K562 (cell line): ENCODE data around the gene DGUOK. TPM values are rescaled to one million over a fixed set of nuclear protein-coding genes. Genes with fewer than 3 reads are reported as not detected.

ENCODE experiments used
- CEBPG ChIP-seq, 3 experiments: fragments of 200-800 bp in 1 of 3; sonication (Bioruptor generic) in 1 of 3; sonication (generic) in 1 of 3; formaldehyde crosslinking in 1 of 3; IDR thresholded peaks in 2 of 3; conservative IDR thresholded peaks in 1 of 3; 2 replicates each; pipeline versions ENCODE4 v1.6.1 to v1.8.0; 2016 to 2022; ENCODE audit warnings: missing compliant biosample characterization in 2 of 3, missing genetic modification characterization in 2 of 3, mild to moderate bottlenecking in 1 of 3, missing genetic modification reagents in 1 of 3
- CHD2 ChIP-seq: IDR thresholded peaks from 2 replicates; pipeline ENCODE4 v1.6.1; 2011; ENCODE audit warnings: low read depth, low read length
- DPF2 ChIP-seq: fragments of 450-650 bp; IDR thresholded peaks from 2 replicates; pipeline ENCODE4 v1.6.1; 2016
- ETV1 ChIP-seq: fragments of 450-650 bp; conservative IDR thresholded peaks from 2 replicates; pipeline ENCODE4 v1.6.1; 2016; ENCODE audit warnings: missing genetic modification characterization, control low read depth, low read depth, missing compliant biosample characterization
- KLF6 ChIP-seq: fragments of 250-450 bp; sonication (Bioruptor Pico); IDR thresholded peaks from 2 replicates; pipeline ENCODE4 v1.4.0; 2020; ENCODE audit warnings: mild to moderate bottlenecking, moderate library complexity, borderline replicate concordance
- MCM7 ChIP-seq, 2 experiments: fragments of 450-650 bp; IDR thresholded peaks; 2 replicates each; pipeline ENCODE4 v1.6.1; 2016 to 2018
- MEIS2 ChIP-seq: fragments of 450-650 bp; IDR thresholded peaks from 2 replicates; pipeline ENCODE4 v1.6.1; 2014; ENCODE audit warnings: mild to moderate bottlenecking; ENCODE audit not compliant: partially characterized antibody
- PHB2 ChIP-seq: fragments of 450-650 bp; IDR thresholded peaks from 2 replicates; pipeline ENCODE4 v1.6.1; 2017; ENCODE audit warnings: low read depth
- PRDM10 ChIP-seq: fragments of 450-650 bp; IDR thresholded peaks from 2 replicates; pipeline ENCODE4 v1.6.1; 2018; ENCODE audit not compliant: partially characterized antibody
- RBM15 ChIP-seq: fragments of 200-400 bp; formaldehyde crosslinking; IDR thresholded peaks from 2 replicates; pipeline ENCODE4 v1.6.1; 2018; ENCODE audit warnings: mild to moderate bottlenecking, low read length, moderate library complexity; ENCODE audit not compliant: insufficient read depth
- RNF219 ChIP-seq: fragments of 250-450 bp; sonication (Bioruptor Pico); IDR thresholded peaks from 2 replicates; pipeline ENCODE4 v1.5.0; 2022; ENCODE audit warnings: mild to moderate bottlenecking
- SUPT5H ChIP-seq: fragments of 450-650 bp; IDR thresholded peaks from 2 replicates; pipeline ENCODE4 v1.6.1; 2016
- TCF7L2 ChIP-seq: fragments of 150-350 bp; IDR thresholded peaks from 2 replicates; pipeline ENCODE4 v1.6.1; 2016; ENCODE audit warnings: low read depth, mild to moderate bottlenecking, low read length, moderate library complexity
- USF2 ChIP-seq: sonication (generic); formaldehyde crosslinking; IDR thresholded peaks from 2 replicates; pipeline ENCODE4 v1.5.0; 2020; ENCODE audit warnings: missing genetic modification reagents
- ZBTB34 ChIP-seq: fragments of 250-450 bp; sonication (Bioruptor Pico); IDR thresholded peaks from 2 replicates; pipeline ENCODE4 v1.8.0; 2021; ENCODE audit warnings: mild to moderate bottlenecking, moderate library complexity
- ZFP36 ChIP-seq: fragments of 150-350 bp; IDR thresholded peaks from 2 replicates; pipeline ENCODE4 v1.6.1; 2018; ENCODE audit warnings: low read length, low read depth; ENCODE audit not compliant: partially characterized antibody
- ZFP91 ChIP-seq: sonication (generic); formaldehyde crosslinking; IDR thresholded peaks from 2 replicates; pipeline ENCODE4 v1.8.0; 2022; ENCODE audit warnings: mild to moderate bottlenecking, missing genetic modification reagents
- ZNF134 ChIP-seq: fragments of 250-450 bp; sonication (Bioruptor Pico); conservative IDR thresholded peaks from 2 replicates; pipeline ENCODE4 v1.4.0; 2020
- ZNF584 ChIP-seq: fragments of 200-800 bp; sonication (Bioruptor generic); IDR thresholded peaks from 2 replicates; pipeline ENCODE4 v1.6.1; 2016; ENCODE audit warnings: low read depth, mild to moderate bottlenecking, missing genetic modification characterization, missing compliant biosample characterization
- polyA plus RNA-seq, 8 experiments: library from polyadenylated mRNA; depleted of rRNA in 4 of 8; stranded (reverse) in 5 of 8; unstranded in 3 of 8; fragments of >200 nt; fragmentation: Nextera tagmentation in 2 of 8; fragmentation: Illumina TruSeq in 1 of 8; extraction: Ambion mirVana in 2 of 8; extraction: Trizol in 1 of 8; gene quantifications; 2 replicates each; pipeline versions ENCODE4 v1.2.1 to v1.2.3, GENCODE V29; 2011 to 2014; ENCODE audit warnings: inconsistent platforms in 1 of 8, missing spikeins in 1 of 8
- total RNA-seq, 7 experiments: library from RNA; depleted of rRNA in 6 of 7; stranded (reverse); fragments of >200 nt in 6 of 7; fragmentation: Illumina TruSeq in 2 of 7; extraction: Trizol in 2 of 7; gene quantifications; 2 replicates each; pipeline versions ENCODE4 v1.2.1 to v1.2.3, GENCODE V29; 2011 to 2021; ENCODE audit warnings: low replicate concordance in 1 of 7

DGUOK gene
- total and polyA plus RNA-seq, 9 of the 15 experiments (the other 6 are each of a cell fraction or from before 2014, with no cell fraction given) = 67.0 to 288 (median 126) TPM

- no peak for TF ChIP-seq RNF219
- peak; percentile 76 for TF ChIP-seq PRDM10
- TF ChIP-seq CHD2 = no peak
- no peak for TF ChIP-seq KLF6 (CRISPR knock-in tag)
- TF ChIP-seq ZFP91 = no peak
- TF ChIP-seq ZNF584 (CRISPR knock-in tag) = no peak
- no peak for TF ChIP-seq PHB2
- TF ChIP-seq SUPT5H = no peak
- TF ChIP-seq DPF2 = peak; percentile 85
- no peak for TF ChIP-seq MCM7 (IDR thresholded peaks at IDR 0.05)
- no peak for TF ChIP-seq MEIS2
- TF ChIP-seq CEBPG (CRISPR knock-in tag; IDR thresholded peaks at IDR 0.05) = no peak
- TF ChIP-seq CEBPG (tag; conservative IDR thresholded peaks at IDR 0.05 in 1 of 2, IDR thresholded peaks at IDR 0.05 in 1 of 2) = no peak
- TF ChIP-seq ZBTB34 (CRISPR knock-in tag) = no peak
- no peak for TF ChIP-seq USF2 (CRISPR knock-in tag)
- no peak for TF ChIP-seq ZFP36
- no peak for TF ChIP-seq RBM15
- peak; percentile 90 for TF ChIP-seq ETV1 (tag)
- no peak for TF ChIP-seq ZNF134
- no peak for TF ChIP-seq TCF7L2
Measured at GRCh38 chr2:73970850-73971471, 44.3 kb downstream of the DGUOK start (continued).
